HG02840 (cell line): ENCODE data around the gene GRK5.

ENCODE experiments used
- ATAC-seq: cut with Tn5 transposase; IDR thresholded peaks from one replicate; pipeline ENCODE4 v1.9.1; 2021; ENCODE audit warnings: mild to moderate bottlenecking, moderate library complexity, moderate number of reproducible peaks; ENCODE audit not compliant: unreplicated experiment, low FRiP score

The GRK5 gene

GRCh38 chr10:119313024-119313423 is 105.7 kb downstream of the GRK5 start:
- ATAC-seq, result no peak

DNA sequence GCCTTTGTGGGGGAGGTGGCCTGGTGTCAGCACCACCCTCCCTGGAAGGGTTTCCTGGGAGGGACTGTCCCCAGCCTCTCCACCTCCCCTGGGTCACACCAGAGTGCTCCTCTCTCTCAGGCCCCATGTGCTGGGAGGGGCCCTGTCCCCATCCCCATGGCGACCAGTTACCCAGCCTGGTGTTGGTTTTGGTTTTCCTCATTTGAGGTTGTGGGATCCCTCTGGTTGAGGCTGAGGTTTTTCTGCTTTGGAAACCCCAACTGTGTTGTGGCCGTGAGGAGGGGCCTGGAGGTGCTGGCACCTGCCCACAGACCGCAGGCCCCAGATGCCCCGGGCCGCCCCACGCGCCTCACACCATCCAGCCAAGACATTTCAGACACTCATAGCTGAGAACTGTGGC is 106.3 kb downstream of the GRK5 start:
- ATAC-seq, result peak; percentile 60

GRCh38 chr10:119314061-119314460 is 106.7 kb downstream of the GRK5 start:
- no peak for ATAC-seq

GRCh38 chr10:119314486-119314885 is 107.1 kb downstream of the GRK5 start:
- no peak for ATAC-seq

DNA sequence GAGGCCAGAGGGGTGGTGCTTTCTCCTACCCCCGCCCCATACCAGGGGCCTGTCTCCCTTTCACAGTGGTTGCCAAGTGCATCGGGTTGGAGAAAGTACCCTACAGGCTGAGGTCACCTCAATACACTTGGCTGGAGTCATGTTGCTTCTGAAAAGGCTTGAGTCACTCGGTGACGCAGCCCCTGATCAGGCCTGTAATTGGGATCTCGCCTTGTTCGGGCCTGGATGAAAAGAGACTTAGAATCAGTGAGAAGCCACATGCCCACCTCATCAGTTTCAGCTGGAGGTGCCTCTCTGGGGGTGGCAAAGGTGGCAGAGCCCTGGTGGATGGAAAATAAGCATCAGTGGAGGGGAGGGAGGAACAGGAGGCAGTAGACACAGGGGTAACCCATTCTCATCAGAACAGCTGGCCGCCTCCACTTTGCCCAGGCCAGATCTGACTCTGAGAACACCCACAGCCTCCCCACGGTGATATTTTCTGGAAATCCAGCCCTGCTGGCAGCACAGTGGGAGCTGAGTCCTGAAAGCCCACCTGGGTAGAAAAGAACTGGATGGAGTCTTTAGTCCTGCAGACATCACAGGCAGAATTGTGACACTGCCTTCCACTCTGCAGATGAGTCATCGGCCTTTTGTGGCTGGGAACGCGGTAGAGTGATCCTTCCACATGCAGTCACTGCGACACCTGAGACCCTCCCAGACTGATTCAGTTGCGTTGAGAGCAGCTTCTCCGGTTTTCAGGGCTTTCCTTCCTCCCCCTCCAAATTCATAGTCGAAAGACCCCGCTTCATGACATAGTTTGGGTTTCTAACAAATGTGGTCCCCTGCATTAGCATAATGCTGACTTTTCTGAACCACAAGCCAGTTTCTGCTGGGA is 108.0 kb downstream of the GRK5 start:
- no peak for ATAC-seq

DNA sequence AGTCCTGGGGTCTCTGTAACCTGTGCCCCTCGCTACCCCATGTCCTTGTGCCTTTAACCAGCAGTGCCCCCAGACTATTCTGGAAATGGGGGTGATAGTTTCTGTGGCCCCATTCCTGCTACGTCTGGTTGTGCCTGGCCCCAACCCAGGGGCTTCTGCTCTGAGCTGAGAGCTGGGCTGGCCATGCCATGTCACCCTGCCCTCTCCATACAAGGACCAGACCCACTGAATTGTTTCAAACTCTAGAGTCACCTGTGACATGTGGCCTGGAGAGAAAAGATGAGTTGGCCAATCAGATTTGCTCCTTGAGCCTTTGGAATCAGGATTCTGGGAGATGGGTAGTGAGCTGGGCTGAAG is 108.6 kb downstream of the GRK5 start:
- no peak for ATAC-seq

DNA sequence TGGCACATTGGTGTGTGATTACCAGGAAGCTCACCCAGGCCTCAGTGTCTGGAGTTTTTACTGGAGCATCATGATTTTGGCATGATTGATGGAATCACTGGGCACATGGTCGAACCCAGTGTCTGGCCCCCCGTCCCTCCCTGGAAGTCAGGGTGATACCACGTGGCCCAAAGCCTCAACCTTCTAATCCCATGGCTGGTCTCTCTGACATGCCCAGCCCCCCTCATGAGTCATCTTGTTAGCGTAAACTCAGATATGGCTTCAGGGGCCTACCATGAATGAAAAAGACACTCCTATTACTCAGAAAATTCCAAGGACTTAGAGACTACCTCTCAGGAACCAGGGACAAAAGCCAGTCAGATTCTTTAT is 109.3 kb downstream of the GRK5 start:
- ATAC-seq, result no peak

GRCh38 chr10:119318411-119319160 is 111.2 kb downstream of the GRK5 start:
- no peak for ATAC-seq

DNA sequence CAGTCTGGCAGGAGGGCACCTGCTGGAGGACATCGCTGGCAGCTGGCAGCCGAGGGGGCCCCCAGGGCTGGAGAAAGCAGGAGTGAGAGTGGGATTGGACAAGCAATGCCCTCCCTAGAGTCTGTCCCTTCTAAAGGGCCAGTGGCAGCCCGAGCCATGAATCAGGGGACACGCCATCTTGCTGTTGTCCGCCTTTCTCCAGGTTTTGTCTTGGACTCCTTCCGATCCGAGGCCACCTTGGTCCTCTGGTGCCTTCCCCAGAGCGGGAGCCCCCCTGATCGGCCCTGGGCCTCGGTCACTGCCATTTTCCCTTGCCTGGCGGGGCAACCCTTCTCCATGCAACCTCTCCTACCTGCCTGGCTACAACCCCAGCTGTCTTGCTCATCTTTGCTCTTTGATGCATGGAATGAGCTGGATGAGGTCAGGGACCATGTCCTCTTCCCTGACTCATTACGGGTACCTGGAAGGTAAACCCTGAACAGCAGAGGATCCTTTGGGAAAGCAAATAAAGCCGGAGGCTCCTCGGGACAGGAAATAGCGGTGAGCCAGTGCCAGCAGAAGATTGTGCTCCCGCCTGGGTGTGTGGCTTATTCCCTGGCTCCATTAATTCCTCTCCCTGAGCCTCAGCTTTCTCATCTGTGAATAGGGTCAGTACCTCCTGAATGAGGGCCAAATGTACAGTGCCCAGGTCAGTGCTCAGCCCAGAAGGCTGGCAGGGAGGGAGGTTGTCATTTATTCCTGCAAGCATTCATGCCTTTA is 112.0 kb downstream of the GRK5 start:
- ATAC-seq, result no peak

- no peak for ATAC-seq
Measured at GRCh38 chr10:119319920-119320258, 112.5 kb downstream of the GRK5 start.

DNA sequence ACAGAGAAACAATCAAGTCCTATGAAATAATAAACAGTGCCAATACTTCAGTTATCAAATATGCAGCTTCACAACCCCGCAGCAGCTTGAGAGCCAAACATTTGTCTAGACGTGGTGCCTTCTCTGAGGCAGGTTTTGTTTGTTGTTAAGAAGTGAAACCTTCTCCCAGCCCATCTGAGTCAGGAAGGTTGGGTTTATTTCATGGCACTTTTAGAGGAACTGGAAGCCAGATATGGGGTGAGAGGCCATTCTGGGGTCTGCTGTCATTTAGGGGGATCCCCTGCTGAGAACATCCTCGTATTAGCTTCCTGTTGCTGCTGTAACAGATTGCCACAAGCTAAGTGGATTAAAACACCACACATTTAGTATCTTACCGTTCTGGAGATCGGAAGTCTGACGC is 113.6 kb downstream of the GRK5 start:
- no peak for ATAC-seq

DNA sequence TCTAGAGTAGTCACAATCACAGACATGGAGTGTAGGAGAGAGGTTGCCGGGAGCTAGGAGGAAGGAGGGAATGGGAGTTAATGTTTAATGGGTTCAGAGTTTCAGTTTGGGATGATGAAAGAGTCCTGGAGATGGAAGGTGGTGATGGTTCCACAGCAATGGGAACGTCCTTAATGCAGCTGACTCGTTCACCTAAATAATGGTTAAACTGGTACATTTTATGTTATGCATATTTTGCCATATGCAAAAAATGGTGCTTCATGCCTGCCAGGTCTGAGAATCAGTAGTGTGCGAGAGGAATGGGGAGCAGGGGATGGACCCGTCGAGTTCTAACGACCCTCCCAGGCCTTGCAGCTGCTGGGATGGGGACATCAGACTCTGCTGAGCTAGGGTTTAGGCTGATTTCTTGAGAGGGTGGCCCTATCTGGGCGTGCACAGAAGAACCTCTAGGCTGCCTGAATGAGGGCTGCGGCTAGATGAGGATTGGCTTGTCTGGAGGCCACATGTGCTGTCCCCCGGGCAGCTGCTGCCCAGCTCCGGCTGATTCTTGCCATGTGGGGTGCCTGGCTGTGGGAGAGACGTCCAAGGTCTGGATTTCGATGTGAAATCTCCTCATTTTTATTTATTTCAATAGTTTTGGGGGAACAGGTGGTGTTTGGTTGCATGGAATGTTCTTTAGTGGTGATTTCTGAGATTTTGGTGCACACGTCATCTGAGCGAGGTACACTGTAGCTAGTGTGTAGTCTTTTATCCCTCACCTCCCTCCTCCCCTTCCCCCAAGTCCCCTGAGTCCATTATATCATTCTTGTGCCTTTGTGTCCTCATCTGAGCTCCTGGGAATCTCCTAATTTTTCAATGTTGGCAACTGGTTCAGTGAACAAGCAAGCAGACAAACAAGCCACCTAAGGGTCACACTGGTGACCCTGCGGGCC is 116.0 kb downstream of the GRK5 start:
- ATAC-seq, result no peak

GRCh38 chr10:119325131-119325530 is 117.8 kb downstream of the GRK5 start:
- ATAC-seq, result no peak

DNA sequence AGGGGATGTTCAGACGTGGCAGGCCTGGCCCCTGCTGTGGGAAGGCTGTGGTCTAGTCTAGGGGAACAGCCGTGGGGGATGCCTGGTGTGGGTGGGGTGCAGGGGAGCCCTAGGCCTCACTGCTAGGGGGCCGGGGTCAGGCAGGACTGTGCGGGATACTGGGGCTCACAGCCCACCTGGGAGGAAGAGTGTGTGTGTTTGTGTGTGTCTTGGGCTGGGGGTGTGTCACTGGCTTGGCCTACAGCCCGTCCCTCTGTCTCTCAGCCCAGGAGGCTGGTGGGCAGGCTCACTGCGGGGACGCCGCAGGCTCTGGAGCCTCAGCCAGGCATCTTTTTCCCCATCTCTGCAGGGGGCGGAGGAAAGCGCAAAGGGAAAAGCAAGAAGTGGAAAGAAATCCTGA is 118.8 kb downstream of the GRK5 start:
- ATAC-seq, result no peak

DNA sequence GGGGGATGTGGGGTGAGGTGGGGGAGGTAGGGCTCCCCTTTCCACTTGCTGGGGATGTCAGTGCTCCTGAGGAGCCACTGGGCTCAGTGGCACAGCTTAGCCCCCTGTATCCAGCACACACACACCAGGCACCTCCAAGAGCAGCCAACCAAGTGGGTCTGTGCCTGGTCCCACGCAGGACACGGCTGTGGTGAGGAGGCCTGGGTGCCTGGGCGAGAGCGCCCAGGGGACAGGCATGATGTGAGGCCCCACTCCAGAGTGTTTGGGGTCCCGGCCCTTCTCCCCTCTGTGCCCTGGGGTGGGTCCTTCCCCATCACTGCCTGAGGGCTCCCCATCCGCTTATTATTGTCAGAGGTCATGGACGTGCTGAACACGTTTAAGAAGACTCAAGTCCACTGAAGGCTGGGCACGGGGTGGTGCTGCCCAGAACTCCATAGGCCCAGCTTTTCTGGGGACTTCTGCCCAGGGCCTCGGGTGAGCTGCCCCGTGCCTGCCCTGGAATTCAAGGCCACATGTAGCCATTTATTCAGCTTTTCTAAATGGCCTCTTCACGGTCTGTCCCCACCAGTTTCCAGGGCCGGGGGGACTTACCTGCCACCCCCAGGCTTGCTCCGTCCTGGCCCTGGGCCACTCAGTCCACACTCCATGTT is 119.8 kb downstream of the GRK5 start:
- ATAC-seq, result no peak

DNA sequence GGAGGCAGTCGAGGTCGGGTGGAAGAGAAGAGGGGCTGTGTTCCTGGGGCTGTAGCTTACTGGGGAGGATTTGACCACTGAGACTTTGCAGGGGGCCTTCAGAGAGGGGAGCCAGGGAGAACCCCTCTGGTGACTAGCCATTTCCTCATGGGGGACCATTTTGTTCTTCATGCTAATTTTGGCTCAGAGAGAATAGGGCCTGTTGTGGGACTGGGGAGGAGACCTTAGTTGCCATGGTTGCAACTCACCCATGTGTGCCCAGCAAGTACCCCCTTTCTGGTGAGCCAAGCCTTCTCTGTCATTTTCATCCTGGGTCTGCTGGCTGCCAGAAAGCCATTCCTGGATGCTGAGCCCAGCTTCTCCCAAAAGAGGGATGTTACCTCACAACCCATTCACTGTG is 120.9 kb downstream of the GRK5 start:
- ATAC-seq, result no peak

GRCh38 chr10:119330342-119330741 is 123.0 kb downstream of the GRK5 start:
- no peak for ATAC-seq

DNA sequence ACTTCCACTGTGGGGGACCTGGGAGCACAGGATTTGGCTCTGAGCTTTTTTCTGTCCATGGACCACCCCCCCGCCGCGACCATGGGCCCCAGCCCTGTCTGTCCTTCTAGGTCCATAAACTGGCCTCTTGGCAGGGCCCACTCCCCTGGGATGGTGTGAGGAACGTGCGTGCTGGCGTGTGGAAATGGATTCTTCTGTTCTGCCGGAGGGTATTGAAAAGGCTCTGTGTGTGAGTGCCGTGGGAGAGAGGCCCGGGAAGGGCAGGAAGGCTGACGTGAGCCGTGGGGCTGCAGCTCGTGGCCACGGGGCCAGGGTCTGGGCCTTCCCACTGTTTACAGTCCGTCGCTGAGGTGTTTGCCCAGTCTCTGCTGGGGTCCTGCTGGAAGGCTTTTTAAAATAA is 123.7 kb downstream of the GRK5 start:
- no peak for ATAC-seq

DNA sequence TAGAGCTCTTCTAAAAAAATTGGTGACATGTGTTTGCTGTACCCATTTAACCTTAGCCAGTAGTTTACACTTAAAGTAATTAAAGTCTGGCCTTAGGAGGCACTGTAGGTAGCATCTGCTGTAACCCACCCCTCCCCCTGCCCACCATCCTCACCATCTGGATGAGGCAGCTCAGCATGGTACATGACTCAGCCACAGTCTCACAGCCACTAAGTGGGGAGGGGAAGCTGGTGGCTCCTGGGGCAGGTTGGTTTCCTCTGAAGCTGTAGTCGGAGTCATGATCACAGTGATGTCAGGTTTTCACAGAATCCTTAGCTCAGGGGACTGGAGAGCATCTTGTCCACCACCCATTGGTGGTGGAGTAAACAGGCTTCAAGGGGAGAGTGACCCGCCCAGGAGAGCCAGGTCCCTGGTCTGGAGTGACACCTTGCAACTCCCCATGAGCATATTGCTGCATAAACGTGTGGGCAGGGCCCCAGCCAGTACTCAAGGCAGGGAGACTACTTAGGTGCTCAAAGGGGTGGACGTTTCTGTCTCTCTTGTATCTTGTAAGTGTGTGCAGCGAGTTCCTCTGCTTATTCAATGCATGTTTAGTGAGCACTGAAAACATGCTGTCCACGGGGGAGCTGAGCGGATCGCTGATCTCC is 125.9 kb downstream of the GRK5 start:
- no peak for ATAC-seq
